Measurements from ENCODE around the gene KRT33B.

KRT33B gene

GRCh38 chr17:41325126-41325525, 44.5 kb downstream of the KRT33B start:
- Histone ChIP-seq H3K4me3 (IDR thresholded peaks at IDR 0.05; ENCODE audit: insufficient read depth, low read depth, low read length) (no peak overlapping the region), H4K20me1 (ENCODE audit: insufficient read depth) (no peaks in the 10 kb centered on the region), H3K4me2 (no peak overlapping the region), H3K27me3 (ENCODE audit: insufficient read depth, low read depth) (no peaks in the 10 kb centered on the region; the same call in 1 of the 2 replicates), H3K4me1 (ENCODE audit: low read depth, poor library complexity, severe bottlenecking) (no peaks in the 10 kb centered on the region), H3K9ac (no peak overlapping the region), H2AFZ (ENCODE audit: low read depth) (no peak overlapping the region), H3K36me3 (ENCODE audit: insufficient read depth) (no peaks in the 10 kb centered on the region), H3K79me2 (ENCODE audit: insufficient read depth, low read depth) (no peaks in the 10 kb centered on the region), H3K27ac (no peak overlapping the region)
- no peak for TF ChIP-seq CTCF (conservative IDR thresholded peaks at IDR 0.05; ENCODE audit: low read depth, low read length)

GRCh38 chr17:41324180-41325075, 45.2 kb downstream of the KRT33B start:
- H3K36me3 ChIP-seq (ENCODE audit: insufficient read depth): no peaks in the 10 kb centered on the region
- peak; percentile 48; the same call in 1 of the 2 replicates for TF ChIP-seq CTCF (conservative IDR thresholded peaks at IDR 0.05; ENCODE audit: low read depth, low read length)

GRCh38 chr17:41322903-41323895, 46.4 kb downstream of the KRT33B start:
- H3K4me3 ChIP-seq (IDR thresholded peaks at IDR 0.05; ENCODE audit: insufficient read depth, low read depth, low read length): no peak overlapping the region
- H3K27me3 ChIP-seq (ENCODE audit: insufficient read depth, low read depth): no peaks in the 10 kb centered on the region; the same call in 1 of the 2 replicates
- H2AFZ ChIP-seq (ENCODE audit: low read depth): no peak overlapping the region
- H4K20me1 ChIP-seq (ENCODE audit: insufficient read depth): no peaks in the 10 kb centered on the region
- no peak overlapping the region for H3K9ac ChIP-seq
- H3K4me1 ChIP-seq (ENCODE audit: low read depth, poor library complexity, severe bottlenecking): no peaks in the 10 kb centered on the region
- H3K4me2 ChIP-seq: no peak overlapping the region
- no peaks in the 10 kb centered on the region for H3K36me3 ChIP-seq (ENCODE audit: insufficient read depth)
- H3K79me2 ChIP-seq (ENCODE audit: insufficient read depth, low read depth): no peaks in the 10 kb centered on the region
- no peak for TF ChIP-seq CTCF (conservative IDR thresholded peaks at IDR 0.05; ENCODE audit: low read depth, low read length)
- H3K27ac ChIP-seq: no peak overlapping the region

More at GRCh38 chr17:41324180-41325075, 45.2 kb downstream of the KRT33B start:
- no peaks in the 10 kb centered on the region for H3K79me2 ChIP-seq (ENCODE audit: insufficient read depth, low read depth)
- H3K27me3 ChIP-seq (ENCODE audit: insufficient read depth, low read depth): no peaks in the 10 kb centered on the region; the same call in 1 of the 2 replicates
- H3K9ac ChIP-seq: no peak overlapping the region
- H3K4me2 ChIP-seq: no peak overlapping the region
- H3K27ac ChIP-seq: no peak overlapping the region
- no peaks in the 10 kb centered on the region for H4K20me1 ChIP-seq (ENCODE audit: insufficient read depth)
- H2AFZ ChIP-seq (ENCODE audit: low read depth): no peak overlapping the region
- no peaks in the 10 kb centered on the region for H3K4me1 ChIP-seq (ENCODE audit: low read depth, poor library complexity, severe bottlenecking)
- H3K4me3 ChIP-seq (IDR thresholded peaks at IDR 0.05; ENCODE audit: insufficient read depth, low read depth, low read length): no peak overlapping the region

GRCh38 chr17:41322094-41322902, 47.3 kb downstream of the KRT33B start:
- H3K4me1 ChIP-seq (ENCODE audit: low read depth, poor library complexity, severe bottlenecking): no peaks in the 10 kb centered on the region
- no peak overlapping the region for H3K4me3 ChIP-seq (IDR thresholded peaks at IDR 0.05; ENCODE audit: insufficient read depth, low read depth, low read length)
- H3K9ac ChIP-seq: no peak overlapping the region
- H3K36me3 ChIP-seq (ENCODE audit: insufficient read depth): no peaks in the 10 kb centered on the region
- no peak overlapping the region for H2AFZ ChIP-seq (ENCODE audit: low read depth)
- H3K4me2 ChIP-seq: no peak overlapping the region
- H3K79me2 ChIP-seq (ENCODE audit: insufficient read depth, low read depth): no peaks in the 10 kb centered on the region
- peak; percentile 77 for TF ChIP-seq CTCF (conservative IDR thresholded peaks at IDR 0.05; ENCODE audit: low read depth, low read length)
- H3K27me3 ChIP-seq (ENCODE audit: insufficient read depth, low read depth): no peaks in the 10 kb centered on the region; the same call in 1 of the 2 replicates
- no peak overlapping the region for H3K27ac ChIP-seq
- no peaks in the 10 kb centered on the region for H4K20me1 ChIP-seq (ENCODE audit: insufficient read depth)
